ENCODE measurements around the gene GRAMD1C. TPM values are rescaled to one million over a fixed set of nuclear protein-coding genes. Genes with fewer than 3 reads are reported as not detected.

Gene GRAMD1C
- polyA plus RNA-seq, 4 donors = 5.5 to 27.4 (median 22.8) TPM

DNA sequence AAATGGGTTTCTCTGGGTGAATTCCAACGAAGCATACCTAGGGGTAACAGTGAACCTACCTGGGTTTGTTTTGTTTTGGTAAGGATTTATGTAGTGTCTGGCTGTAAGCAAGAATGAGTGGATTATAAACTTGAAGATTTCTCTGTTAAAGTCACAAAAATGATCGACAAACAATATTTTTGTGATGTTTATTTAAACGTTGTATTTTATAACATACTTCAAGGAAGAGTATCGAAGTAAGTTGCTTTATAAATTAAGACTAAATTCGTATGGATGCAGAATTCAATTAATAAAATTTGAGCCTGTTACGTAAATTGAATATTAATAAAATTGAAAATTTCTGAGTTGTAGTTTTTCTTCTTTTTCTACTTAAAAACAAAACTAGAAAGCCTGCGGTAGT lies 108.2 kb downstream of the GRAMD1C start:
- Histone ChIP-seq H3K27ac (ENCODE audit: low read depth in 1 of 3, low read length in 2 of 3) (peak overlapping the region in 2 of 3 donors; percentile 79 to 81), H3K4me3 (ENCODE audit: low read depth in 1 of 3, low read length in 3 of 3) (peak overlapping the region in 2 of 3 donors; percentile 74 to 76), H3K9me3 (ENCODE audit: control insufficient read depth in 2 of 2, insufficient read depth in 1 of 2, low read depth in 1 of 2, low read length in 1 of 2) (no peaks in the 10 kb centered on the region)

DNA sequence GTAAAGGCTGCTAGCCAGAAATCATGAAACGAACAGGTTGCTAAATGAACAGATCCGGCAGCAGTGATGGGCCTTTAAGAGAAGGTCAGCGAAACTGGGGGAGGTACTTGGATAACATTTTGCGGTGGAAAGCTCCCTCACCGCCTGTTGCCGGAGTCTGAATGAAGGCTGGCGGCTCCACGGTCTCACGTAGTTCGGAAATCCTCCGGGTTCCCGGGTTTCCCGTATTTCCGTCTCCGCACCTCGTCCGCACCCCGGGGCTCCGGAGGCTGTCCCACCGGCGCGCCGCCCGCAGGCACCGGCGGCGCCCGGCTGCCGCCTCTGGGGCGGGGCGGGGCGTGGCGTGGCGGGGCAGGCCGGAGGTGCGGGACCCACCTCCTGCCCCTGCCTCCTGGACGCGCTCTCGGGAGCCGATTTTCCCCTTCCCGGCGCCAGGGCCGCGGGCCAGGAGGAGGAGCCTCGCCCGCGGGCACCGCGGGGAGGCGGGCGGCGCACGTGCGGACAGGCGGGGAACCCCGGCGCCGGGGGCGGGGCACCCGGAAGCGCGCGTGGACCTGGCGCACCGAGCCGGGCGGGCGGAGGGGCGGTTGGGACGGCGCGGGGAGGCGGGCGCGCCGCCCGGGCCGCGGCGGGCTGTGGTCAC lies 108.9 kb downstream of the GRAMD1C start, which contains the start of gene ZDHHC23:
TSS of gene ZDHHC23 (plus strand) at position 642 of the 643 bp plus-strand sequence. CDS start 790 bp downstream, outside the sequence.
- Histone ChIP-seq H3K9me3 (ENCODE audit: control insufficient read depth in 2 of 2, insufficient read depth in 1 of 2, low read depth in 1 of 2, low read length in 1 of 2) (peaks cover 0 to 3% of the 10 kb centered on the region in 2 donors), H3K27me3 (ENCODE audit: control insufficient read depth in 3 of 3, insufficient read depth in 3 of 3, low read length in 3 of 3) (no peaks in the 10 kb centered on the region), H3K4me1 (ENCODE audit: control insufficient read depth in 3 of 3, insufficient read depth in 2 of 3, low read depth in 1 of 3, low read length in 2 of 3) (peaks cover 0 to 2% (median 0%) of the 10 kb centered on the region in 3 donors), H3K4me3 (ENCODE audit: low read depth in 1 of 3, low read length in 3 of 3) (peak within 1 kb of the TSS; percentile 64 to 84 (median 74)), H3K27ac (ENCODE audit: low read depth in 1 of 3, low read length in 2 of 3) (peak within 1 kb of the TSS; percentile 79 to 81 (median 80)), H3K36me3 (ENCODE audit: control insufficient read depth in 3 of 3, insufficient read depth in 2 of 3, low read depth in 1 of 3, low read length in 3 of 3) (no peaks in the 10 kb centered on the region)
- DNase-seq (peak; percentile 91 to 92), FAIRE-seq (no peak)
- WGBS, 3 donors = 0 to 1% (median 1%) methylated on average over 37 to 80 of the region's 80 CpGs

More for the DNA sequence above, 108.2 kb downstream of the GRAMD1C start:
- H3K27me3 ChIP-seq (ENCODE audit: control insufficient read depth in 3 of 3, insufficient read depth in 3 of 3, low read length in 3 of 3) = no peaks in the 10 kb centered on the region
- DNase-seq (no peak), FAIRE-seq (no peak)
- H3K36me3 ChIP-seq (ENCODE audit: control insufficient read depth in 3 of 3, insufficient read depth in 2 of 3, low read depth in 1 of 3, low read length in 3 of 3) = no peaks in the 10 kb centered on the region
- peaks cover 0 to 2% (median 0%) of the 10 kb centered on the region in 3 donors for H3K4me1 ChIP-seq (ENCODE audit: control insufficient read depth in 3 of 3, insufficient read depth in 2 of 3, low read depth in 1 of 3, low read length in 2 of 3)
- WGBS, 3 donors = 74 to 80% (median 74%) methylated on average over 7 of the region's 7 CpGs

DNA sequence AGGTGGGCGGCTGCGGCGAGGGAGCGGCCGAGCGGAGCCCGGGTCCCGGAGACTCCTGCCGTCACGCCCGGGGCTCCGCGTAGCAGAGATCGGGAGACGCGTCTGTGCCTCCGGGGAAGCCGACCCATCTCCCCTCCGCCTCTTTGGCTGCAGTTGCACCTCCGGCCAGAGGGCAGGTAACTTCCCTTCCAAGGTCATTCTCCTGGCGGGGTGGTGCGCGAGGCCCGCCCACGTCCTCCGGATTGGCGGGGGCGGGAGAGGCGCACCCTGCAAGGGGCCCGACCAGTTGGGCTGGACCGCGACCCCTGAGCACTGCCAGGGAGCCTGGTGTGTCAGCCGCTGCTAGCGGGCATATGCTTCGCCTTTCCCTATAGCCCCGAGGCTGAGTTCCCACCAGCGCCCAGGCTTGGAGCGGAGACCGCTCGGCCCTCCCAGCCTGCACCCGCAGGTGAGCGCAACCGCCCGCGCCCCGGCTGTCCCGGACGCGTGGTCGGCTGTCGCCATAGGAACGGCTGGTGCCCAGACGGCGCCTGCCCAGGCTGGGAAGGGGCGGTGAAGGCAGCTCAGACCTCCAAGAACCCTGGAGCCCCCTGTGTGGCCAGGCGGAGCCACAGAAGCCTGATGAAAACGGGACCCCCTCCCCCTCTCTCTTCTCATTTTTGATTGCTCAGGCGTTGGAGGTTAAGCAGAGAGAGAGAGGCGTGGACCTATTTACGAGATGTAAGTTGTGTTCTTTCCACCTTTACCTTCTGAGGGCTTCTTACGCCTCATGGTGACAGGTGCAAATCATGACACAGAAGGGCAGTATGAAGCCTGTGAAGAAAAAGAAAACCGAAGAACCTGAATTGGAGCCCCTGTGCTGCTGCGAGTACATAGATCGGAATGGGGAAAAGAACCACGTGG lies 109.7 kb downstream of the GRAMD1C start:
- Histone ChIP-seq H3K4me1 (ENCODE audit: control insufficient read depth in 3 of 3, insufficient read depth in 2 of 3, low read depth in 1 of 3, low read length in 2 of 3) (peaks cover 0 to 2% (median 0%) of the 10 kb centered on the region in 3 donors), H3K36me3 (ENCODE audit: control insufficient read depth in 3 of 3, insufficient read depth in 2 of 3, low read depth in 1 of 3, low read length in 3 of 3) (no peaks in the 10 kb centered on the region), H3K4me3 (ENCODE audit: low read depth in 1 of 3, low read length in 3 of 3) (peak overlapping the region; percentile 64 to 84 (median 74)), H3K27me3 (ENCODE audit: control insufficient read depth in 3 of 3, insufficient read depth in 3 of 3, low read length in 3 of 3) (no peaks in the 10 kb centered on the region), H3K9me3 (ENCODE audit: control insufficient read depth in 2 of 2, insufficient read depth in 1 of 2, low read depth in 1 of 2, low read length in 1 of 2) (peaks cover 0 to 5% of the 10 kb centered on the region in 2 donors), H3K27ac (ENCODE audit: low read depth in 1 of 3, low read length in 2 of 3) (peak overlapping the region; percentile 59 to 76 (median 62))
- FAIRE-seq (no peak), DNase-seq (peak; percentile 59 to 74)
- WGBS, 3 donors = 1 to 2% (median 2%) methylated on average over 53 to 65 of the region's 65 CpGs

DNA sequence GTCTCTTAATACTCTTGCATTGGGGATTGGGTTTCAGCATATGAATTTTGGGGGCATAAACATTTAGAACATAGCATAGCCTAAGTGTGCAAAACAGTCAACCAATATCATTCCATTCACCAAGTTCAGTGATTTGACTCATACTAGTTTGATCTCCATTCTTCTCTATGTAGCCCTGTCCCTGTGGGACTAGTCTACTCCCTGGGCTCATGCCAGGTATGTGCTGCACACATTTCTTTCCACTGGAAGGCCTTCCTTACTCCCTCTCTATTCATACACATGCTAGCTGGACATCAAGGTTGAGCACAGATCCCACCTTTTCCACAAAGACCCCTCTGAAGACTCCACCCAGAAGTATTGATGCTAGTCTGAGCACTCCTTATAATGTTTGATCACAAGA lies 114.3 kb downstream of the GRAMD1C start:
- no peaks in the 10 kb centered on the region for H3K27me3 ChIP-seq (ENCODE audit: control insufficient read depth in 3 of 3, insufficient read depth in 3 of 3, low read length in 3 of 3)
- DNase-seq (no peak), FAIRE-seq (no peak)
- peaks cover 0 to 18% (median 14%) of the 10 kb centered on the region in 3 donors for H3K36me3 ChIP-seq (ENCODE audit: control insufficient read depth in 3 of 3, insufficient read depth in 2 of 3, low read depth in 1 of 3, low read length in 3 of 3)
- no peak overlapping the region for H3K4me3 ChIP-seq (ENCODE audit: low read depth in 1 of 3, low read length in 3 of 3)
- H3K9me3 ChIP-seq (ENCODE audit: control insufficient read depth in 2 of 2, insufficient read depth in 1 of 2, low read depth in 1 of 2, low read length in 1 of 2) = peaks cover 0 to 5% of the 10 kb centered on the region in 2 donors
- peaks cover 0 to 2% (median 0%) of the 10 kb centered on the region in 3 donors for H3K4me1 ChIP-seq (ENCODE audit: control insufficient read depth in 3 of 3, insufficient read depth in 2 of 3, low read depth in 1 of 3, low read length in 2 of 3)
- no peak overlapping the region for H3K27ac ChIP-seq (ENCODE audit: low read depth in 1 of 3, low read length in 2 of 3)

GRCh38 chr3:113953677-113954076 lies 115.1 kb downstream of the GRAMD1C start:
- Histone ChIP-seq H3K4me1 (ENCODE audit: control insufficient read depth in 3 of 3, insufficient read depth in 2 of 3, low read depth in 1 of 3, low read length in 2 of 3) (peaks cover 0 to 2% (median 0%) of the 10 kb centered on the region in 3 donors), H3K27ac (ENCODE audit: low read depth in 1 of 3, low read length in 2 of 3) (no peak overlapping the region), H3K9me3 (ENCODE audit: control insufficient read depth in 2 of 2, insufficient read depth in 1 of 2, low read depth in 1 of 2, low read length in 1 of 2) (peaks cover 0 to 5% of the 10 kb centered on the region in 2 donors), H3K4me3 (ENCODE audit: low read depth in 1 of 3, low read length in 3 of 3) (no peak overlapping the region), H3K36me3 (ENCODE audit: control insufficient read depth in 3 of 3, insufficient read depth in 2 of 3, low read depth in 1 of 3, low read length in 3 of 3) (peaks cover 0 to 19% (median 18%) of the 10 kb centered on the region in 3 donors), H3K27me3 (ENCODE audit: control insufficient read depth in 3 of 3, insufficient read depth in 3 of 3, low read length in 3 of 3) (no peaks in the 10 kb centered on the region)
- 75 to 91% (median 84%) methylated on average over 7 of the region's 7 CpGs for WGBS, 3 donors
- no peak for FAIRE-seq
- DNase-seq = no peak

DNA sequence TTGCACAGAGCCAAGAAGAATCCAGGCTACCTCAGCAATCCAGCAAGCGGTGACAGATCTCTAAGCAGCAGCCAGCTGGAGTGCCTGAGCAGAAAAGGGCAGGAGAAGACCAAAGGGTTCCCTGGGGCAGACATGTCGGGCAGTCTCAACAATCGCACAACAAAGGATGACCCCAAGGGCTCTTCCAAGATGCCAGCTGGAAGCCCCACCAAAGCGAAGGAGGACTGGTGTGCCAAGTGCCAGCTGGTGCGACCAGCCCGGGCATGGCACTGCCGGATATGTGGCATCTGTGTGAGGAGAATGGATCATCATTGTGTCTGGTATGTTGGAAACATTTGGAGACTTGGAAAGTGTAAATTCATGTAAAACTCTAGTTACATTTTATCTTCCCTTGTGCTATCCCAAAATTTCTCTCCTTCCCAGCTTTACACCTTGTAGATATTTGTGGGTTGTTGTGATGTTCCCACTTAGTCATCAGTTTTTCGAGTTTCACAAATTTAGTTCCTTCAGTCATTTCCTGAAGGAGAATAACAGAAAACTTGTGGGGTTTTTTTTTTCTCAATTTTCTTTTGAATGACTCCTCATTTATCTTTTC lies 115.6 kb downstream of the GRAMD1C start:
- H3K4me1 ChIP-seq (ENCODE audit: control insufficient read depth in 3 of 3, insufficient read depth in 2 of 3, low read depth in 1 of 3, low read length in 2 of 3) = peaks cover 0 to 1% (median 0%) of the 10 kb centered on the region in 3 donors
- H3K4me3 ChIP-seq (ENCODE audit: low read depth in 1 of 3, low read length in 3 of 3) = no peak overlapping the region
- DNase-seq = no peak
- no peaks in the 10 kb centered on the region for H3K27me3 ChIP-seq (ENCODE audit: control insufficient read depth in 3 of 3, insufficient read depth in 3 of 3, low read length in 3 of 3)
- peaks cover 0 to 5% of the 10 kb centered on the region in 2 donors for H3K9me3 ChIP-seq (ENCODE audit: control insufficient read depth in 2 of 2, insufficient read depth in 1 of 2, low read depth in 1 of 2, low read length in 1 of 2)
- peaks cover 0 to 21% (median 18%) of the 10 kb centered on the region in 3 donors for H3K36me3 ChIP-seq (ENCODE audit: control insufficient read depth in 3 of 3, insufficient read depth in 2 of 3, low read depth in 1 of 3, low read length in 3 of 3)
- WGBS, 3 donors = 87 to 94% (median 92%) methylated on average over 8 of the region's 8 CpGs
- no peak overlapping the region for H3K27ac ChIP-seq (ENCODE audit: low read depth in 1 of 3, low read length in 2 of 3)
- no peak for FAIRE-seq

GRCh38 chr3:113963879-113964278 lies 125.3 kb downstream of the GRAMD1C start:
- H3K36me3 ChIP-seq (ENCODE audit: control insufficient read depth in 3 of 3, insufficient read depth in 2 of 3, low read depth in 1 of 3, low read length in 3 of 3) = peaks cover 0 to 5% (median 4%) of the 10 kb centered on the region in 3 donors
- 80 to 83% (median 81%) methylated on average over 3 of the region's 3 CpGs for WGBS, 3 donors
- H3K27ac ChIP-seq (ENCODE audit: low read depth in 1 of 3, low read length in 2 of 3) = no peak overlapping the region
- no peaks in the 10 kb centered on the region for H3K9me3 ChIP-seq (ENCODE audit: control insufficient read depth in 2 of 2, insufficient read depth in 1 of 2, low read depth in 1 of 2, low read length in 1 of 2)
- DNase-seq = no peak
- no peaks in the 10 kb centered on the region for H3K27me3 ChIP-seq (ENCODE audit: control insufficient read depth in 3 of 3, insufficient read depth in 3 of 3, low read length in 3 of 3)
- no peak for FAIRE-seq
- no peak overlapping the region for H3K4me3 ChIP-seq (ENCODE audit: low read depth in 1 of 3, low read length in 3 of 3)
- H3K4me1 ChIP-seq (ENCODE audit: control insufficient read depth in 3 of 3, insufficient read depth in 2 of 3, low read depth in 1 of 3, low read length in 2 of 3) = no peaks in the 10 kb centered on the region

GRCh38 chr3:113966172-113966571 lies 127.6 kb downstream of the GRAMD1C start:
- Histone ChIP-seq H3K4me3 (ENCODE audit: low read depth in 1 of 3, low read length in 3 of 3) (no peak overlapping the region), H3K27ac (ENCODE audit: low read depth in 1 of 3, low read length in 2 of 3) (no peak overlapping the region), H3K27me3 (ENCODE audit: control insufficient read depth in 3 of 3, insufficient read depth in 3 of 3, low read length in 3 of 3) (no peaks in the 10 kb centered on the region), H3K36me3 (ENCODE audit: control insufficient read depth in 3 of 3, insufficient read depth in 2 of 3, low read depth in 1 of 3, low read length in 3 of 3) (peaks cover 0 to 3% (median 0%) of the 10 kb centered on the region in 3 donors), H3K4me1 (ENCODE audit: control insufficient read depth in 3 of 3, insufficient read depth in 2 of 3, low read depth in 1 of 3, low read length in 2 of 3) (no peaks in the 10 kb centered on the region), H3K9me3 (ENCODE audit: control insufficient read depth in 2 of 2, insufficient read depth in 1 of 2, low read depth in 1 of 2, low read length in 1 of 2) (peaks cover 0 to 2% of the 10 kb centered on the region in 2 donors)
- DNase-seq (no peak), FAIRE-seq (no peak)
- 78 to 84% (median 84%) methylated on average over 2 of the region's 2 CpGs for WGBS, 3 donors

Measured in small intestine (tissue), 7 donors.